ENCODE data around the gene PCDH12.

PCDH12 gene

DNA sequence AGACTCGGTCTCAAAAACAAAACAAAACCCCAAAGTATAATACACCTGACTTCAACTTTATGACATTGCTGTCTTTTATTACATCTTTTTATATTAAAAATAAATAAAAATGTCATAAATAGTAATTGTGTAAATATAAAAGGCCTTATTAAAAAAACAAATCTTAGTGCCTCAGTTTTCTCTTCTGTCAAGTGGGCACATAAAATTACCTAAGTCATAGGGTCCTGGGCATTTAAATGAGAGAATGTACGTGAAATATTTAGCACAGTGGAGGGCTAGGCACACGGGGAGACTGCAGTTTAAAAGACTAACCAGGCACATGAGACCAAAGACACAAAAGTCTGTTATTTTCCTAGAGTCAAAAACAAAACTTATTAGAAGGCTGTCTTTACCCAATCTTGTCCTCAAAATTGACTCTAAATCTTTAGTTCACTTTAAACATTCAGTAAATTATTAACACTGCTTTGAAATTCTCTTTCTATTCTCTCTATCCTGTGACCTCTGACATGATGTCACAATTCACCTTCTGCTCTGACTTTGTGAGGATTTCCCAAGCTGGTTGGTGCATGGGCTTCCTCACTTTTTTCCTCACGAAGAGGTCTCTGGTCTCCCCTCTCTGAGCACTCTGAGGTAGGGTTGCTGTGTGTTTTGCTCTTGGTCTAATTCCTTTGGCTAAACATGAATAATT is 8.4 kb upstream of the PCDH12 start:
- DNase-seq: no peak

DNA sequence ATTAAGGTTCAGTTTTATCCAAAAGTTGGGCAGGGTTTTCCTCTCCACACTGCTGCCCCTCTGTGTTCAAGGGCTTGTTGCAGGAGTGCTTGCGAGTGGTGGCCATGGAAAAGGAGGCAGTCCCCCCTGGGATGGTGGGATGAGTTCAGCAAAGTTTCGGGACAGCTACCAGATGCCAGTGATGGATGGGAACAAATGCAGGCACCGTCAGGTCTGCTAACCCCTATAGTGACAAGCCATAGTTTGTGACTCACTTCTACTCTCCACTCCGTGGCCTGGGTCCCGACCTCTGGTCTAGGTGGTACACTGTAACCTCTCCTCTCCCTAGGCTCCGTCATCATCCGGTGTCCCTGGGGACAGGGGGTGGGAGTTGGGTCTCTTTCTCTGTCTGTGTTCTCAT is 7.1 kb upstream of the PCDH12 start:
- DNase-seq: no peak

DNA sequence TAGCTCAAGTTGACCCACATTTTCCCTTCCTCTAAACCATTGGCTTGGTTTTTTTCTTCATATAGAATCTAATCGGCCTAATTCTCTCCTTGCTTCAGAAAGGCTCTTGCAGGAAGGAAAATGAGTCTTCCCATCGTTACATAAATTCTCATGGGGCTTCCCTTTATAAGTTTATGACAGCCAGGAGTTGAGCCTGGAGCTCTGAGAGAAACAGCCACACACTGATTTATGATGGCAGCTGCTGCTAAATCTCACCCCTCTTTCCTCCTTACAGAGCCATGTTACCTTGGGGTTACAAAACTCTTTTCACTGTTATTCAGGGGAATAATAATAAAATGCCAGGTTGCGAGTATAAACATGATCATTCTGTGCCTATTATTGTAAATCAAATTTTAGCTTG is 5.7 kb upstream of the PCDH12 start:
- no peak for DNase-seq

DNA sequence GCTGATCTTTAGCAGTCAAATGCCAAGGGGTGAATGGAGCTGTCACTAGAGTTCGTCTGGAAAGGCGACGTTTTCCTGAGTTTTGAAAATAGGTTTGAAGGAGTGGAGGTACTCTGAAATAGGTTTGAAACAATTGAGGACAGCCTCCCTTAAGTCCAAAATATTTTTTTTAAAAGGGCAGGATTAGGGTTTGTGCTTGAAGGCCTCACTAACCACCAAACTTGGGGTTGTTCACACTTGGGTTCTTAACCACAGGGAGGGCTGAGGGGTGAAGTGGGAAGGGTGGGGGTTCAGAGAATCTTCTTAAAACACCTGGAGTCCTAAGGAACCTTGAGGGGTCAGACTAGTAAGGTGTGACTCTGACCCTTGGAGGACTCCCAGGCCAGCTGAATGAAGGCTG is 3.5 kb upstream of the PCDH12 start:
- no peak for DNase-seq

DNA sequence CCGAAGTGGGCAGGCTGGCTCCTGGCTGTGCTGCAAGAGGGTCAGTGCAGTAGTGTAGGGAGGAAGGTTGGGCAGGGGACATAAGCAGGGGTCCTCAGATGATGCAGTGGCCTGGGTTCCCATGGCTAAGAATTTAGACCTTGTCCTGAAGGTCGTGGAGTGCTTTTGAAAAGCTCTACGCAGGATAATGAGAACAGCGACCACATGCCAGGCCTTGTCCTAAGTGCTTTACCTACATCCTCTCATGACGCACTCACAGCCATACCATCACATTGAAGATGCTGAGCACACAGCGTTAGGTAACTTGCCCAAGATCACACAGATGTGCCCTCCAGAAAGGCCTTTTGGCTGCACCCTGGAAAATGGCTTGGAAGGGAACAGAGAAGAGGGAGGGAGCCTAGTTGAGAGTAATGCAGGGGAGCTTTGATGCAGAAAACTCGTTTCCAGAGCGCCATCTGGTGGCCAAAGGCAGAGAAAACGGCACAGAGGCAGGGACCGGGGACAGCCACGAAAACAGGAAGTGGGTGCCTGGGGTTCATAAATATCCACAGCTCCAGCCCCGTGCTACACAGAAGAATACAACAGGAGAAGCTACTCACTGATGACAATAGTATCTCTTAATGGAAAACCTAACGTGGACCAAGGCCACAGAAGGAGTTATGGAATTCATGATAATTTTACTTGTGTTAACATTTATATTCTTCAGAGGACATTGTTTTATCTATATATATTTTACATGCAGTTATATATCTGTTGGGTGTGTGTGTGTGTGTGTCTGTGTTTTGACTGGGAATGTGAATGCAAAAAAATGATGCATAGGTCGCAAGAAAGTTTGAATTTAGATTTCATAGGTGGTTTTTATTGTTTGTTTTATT is 2.7 kb upstream of the PCDH12 start:
- DNase-seq: peak; percentile 95

DNA sequence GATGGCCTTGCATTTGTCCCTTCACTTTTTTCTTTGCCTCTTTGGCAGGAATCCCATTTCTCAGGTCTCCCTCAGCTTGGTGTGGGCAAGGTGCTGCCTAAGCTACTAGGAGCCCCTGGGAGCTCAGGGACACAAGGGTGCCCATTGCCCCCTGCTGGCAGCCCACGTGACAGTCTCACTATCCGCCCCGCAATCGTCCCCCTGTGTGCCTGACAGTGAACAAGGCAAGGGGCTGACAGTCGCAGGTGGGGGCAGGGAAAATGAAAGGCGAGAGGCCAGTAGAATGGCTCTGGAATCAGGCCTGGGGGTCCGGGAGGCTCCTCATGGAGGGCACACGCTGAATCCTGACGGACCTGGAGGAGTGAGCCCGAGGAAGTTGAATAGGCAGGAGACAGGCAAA is 2.0 kb upstream of the PCDH12 start:
- DNase-seq: peak; percentile 68

DNA sequence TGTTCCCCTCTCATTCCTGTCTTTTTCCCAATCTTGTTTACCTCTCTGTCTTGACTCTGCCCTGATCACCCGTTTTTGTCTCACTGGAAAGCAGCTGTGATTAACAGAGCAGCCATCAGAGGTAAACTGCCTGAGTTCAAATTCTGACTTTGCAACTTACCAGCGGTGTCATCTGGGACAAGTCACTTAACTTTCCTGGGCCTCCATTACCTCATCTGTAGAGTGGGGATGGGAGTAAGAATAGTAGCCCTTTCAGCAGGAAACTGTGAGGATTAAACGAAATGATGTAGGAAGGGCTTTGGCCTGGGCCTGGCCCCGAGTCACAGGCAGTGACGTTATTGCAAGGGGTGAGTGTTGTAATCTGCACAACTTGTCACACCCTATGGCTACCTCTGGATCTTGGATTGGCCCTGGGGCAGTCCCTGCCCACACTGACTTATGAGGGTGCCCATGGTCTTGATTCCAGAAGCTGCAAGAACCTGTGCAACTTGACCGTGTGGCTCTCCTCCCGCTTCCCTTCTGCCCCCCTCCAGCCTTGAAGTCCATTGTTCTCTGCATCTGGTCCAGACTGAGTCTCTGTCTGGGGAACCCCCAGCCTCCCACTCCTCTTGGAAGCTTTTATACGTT is 657 bp upstream of the PCDH12 start:
- DNase-seq: peak; percentile 54

DNA sequence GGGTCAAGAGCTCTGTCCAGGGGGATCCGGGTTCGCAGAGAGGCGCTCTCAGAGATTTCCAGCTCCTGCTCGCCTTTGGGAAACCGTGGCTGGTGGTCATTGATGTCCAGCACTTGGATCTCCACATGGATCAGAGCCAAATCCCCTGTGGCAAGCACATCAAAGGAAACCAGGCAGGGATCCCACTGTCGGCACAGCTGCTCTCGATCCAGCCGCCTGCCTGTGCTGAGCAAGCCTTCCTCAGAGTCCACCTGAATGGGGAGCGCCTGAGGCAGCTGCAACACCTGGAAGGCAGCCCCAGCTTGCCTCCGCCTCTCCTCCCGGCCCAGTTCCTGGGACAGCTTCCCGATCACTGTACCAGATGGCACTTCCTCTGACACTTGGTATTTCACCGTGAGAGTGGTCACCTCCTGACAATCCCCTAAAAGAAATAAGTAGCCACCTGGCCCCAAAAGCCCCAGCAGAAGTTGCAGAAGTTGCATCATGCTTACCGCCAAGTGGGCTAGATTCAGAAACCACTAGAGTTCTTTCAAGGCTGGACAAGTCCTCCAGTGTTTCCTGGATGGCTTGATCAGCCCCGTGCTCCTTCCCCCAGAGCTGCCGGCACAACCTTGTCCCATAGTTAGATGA is 520 bp downstream of the PCDH12 start:
- DNase-seq: peak; percentile 48

DNA sequence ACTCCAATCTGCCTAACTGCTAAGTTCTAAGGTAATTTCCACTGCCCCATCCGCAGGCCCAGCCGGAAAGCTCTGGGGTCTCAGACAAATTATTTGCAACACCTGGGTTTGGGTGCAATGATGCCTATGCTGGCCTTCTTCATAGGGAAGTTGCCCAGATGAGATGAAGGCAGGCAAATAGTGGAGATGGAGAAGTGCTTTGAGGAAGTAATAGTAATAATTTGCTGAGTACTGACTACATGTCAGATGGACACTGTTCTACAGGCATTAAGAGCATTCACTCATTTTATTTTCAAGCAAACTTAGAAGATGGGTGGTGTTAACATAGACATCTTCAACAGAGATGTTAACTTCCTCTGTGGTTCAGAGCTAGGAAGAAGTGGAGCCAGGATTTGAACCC is 3.8 kb downstream of the PCDH12 start:
- peak; percentile 23 for DNase-seq

DNA sequence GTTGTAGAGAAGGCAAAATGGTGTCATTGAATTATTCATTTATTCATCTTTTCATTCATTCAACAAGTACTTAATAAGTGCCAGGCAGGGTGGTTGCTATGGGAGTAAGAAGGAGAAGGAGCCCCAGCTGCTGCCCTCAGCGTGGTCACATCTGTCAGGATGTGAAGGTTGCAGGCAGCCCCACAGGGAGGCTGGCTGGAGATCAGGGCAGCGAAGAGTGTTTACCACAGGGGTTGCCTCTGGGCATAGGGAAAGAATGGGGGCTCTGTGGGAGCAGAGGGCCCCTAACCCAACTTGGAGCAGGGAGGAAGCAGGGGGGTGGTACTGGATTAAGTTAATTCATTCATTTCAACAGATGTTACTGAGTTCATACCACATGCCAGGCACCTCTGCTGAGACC is 6.0 kb downstream of the PCDH12 start:
- no peak for DNase-seq

DNA sequence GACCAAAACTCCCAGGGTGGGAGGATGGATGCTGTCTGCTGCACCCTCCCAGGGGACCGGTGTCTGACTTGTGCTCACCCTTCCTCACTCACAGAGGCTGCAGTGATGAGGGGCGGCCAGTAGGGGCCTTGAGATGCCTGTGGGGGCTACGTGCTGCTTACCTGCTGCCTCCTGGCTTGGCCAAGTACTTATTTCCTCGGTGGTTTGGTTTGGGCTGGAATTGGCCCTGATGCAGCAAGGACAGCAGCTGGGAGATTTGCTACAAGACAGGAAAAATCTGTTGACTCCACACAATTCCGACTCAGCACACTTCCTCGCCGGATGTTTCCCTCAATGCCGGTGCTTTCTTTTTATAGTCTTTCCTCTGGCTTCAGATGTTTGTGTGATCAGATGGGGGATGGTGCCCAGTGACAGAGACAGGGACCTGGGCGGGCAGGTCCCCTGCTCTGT is 6.6 kb downstream of the PCDH12 start:
- peak; percentile 71 for DNase-seq

DNA sequence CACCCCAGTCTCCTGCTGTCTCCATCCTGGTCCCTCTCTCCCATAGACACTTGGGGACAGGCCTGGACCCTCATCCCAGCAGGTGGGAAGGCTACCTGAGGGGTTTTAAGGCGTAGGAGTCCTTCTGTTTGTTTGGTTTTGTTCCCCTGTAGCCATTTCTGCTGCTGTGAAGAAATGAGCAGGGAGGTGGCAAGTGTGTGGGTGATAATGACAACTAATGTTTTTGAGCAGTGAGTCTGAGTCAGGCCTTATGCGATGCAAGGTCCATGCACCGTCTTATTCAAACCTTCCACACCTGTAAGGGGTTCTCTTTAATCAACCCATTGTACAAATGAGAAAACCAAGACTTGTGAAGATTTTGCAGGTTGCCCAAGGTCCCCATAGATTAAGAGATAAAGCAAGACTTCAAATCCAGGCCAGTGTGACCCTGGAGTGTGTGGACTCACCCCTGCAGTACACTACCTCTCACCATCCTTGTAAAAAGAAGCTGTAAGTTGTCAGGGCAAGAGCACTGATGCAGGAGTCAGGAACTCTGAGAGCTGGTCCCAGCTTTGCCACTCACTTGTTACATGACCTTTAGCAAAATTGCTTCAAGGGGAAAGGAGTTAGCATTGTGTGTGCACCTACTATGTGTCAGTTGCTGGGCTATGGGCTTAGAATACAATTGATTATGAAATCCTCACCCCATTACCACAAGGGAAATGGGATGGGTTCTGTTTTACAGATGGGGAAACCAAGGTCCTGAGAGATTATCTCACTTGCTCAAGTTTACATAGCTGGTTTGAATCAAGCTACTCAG is 7.6 kb downstream of the PCDH12 start:
- no peak for DNase-seq

DNA sequence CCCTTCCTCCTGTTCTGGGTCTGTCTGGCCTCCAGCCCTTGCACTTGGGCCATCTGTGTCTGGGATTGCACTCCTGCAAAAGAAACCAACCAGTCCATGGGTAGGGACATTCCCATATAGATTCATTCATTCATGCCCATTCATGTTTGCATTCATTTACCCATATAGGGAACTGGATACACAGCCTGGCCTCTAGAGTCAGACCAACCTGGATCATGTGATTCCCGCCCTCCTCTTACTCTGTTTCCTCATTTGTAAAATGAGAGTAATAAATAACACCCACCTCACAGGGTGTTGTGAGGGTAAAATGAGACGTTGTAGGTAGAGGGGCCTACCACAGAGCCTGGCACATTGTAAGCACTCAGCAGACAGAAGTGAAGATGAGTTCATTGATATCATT is 8.5 kb downstream of the PCDH12 start:
- DNase-seq: no peak

DNA sequence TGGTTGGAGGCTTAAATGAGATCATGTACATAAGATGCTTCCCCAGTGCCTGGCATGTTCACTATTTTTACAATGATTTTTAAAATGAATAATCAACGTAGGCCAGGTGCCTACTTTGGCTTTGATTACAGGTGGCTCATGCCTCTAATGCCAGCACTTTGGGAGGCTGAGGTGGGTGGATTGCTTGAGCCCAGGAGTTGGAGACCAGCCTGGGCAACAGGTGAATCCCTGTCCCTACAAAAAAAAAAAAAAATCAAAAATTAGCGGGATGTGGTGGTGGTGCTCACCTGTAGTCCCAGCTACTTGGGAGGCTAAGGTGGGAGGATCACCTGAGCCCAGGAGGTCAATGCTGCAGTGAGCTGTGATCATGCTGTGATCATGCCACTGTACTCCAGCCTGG is 9.2 kb downstream of the PCDH12 start:
- DNase-seq: no peak

DNA sequence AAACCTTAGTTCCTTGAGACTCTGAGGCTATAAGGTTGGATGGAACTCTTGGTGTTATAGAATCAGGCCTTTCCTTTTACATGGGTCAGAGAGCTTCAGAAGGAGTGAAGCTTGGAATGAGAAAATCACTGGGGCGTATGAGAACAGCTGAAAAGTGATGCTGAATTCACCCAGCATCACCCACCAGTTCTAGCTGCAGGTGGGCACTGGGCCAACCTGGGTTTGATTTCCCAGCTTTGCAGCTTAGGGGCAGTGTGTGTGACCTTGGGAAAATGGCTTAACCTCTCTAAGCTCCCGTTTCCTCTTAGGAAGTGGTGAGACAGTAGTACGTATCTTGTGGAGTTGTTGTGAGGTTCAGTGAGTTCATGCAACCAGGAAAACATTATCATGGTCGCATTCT is 10.7 kb downstream of the PCDH12 start:
- DNase-seq: no peak

DNA sequence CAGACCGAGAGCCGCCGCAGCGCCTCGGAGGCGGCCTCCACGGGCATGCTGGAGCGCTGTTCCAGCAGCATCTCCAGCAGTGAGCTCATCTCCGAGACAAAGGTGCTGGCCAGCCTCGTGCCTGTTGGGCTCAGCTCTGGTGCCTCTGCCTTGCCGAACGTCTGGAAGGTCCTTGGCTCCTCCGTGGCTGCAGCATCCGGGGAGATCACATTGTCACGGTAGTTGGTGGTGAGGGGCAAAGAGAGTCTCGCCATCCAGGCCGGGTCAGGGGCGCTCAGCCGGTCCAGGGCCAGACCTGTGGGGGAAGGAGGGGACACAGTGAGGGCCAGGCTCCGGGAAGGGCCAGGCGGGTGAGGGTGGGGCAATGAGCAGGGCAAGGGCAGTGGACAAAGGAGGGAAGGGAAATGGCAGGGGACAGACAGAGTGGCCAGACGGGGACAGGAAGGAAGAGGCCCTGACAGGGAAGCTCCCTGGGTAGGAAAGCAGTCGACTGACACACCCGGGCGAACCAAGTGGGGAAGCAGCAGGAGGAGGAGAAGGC is 12.4 kb downstream of the PCDH12 start:
- DNase-seq: no peak

DNA sequence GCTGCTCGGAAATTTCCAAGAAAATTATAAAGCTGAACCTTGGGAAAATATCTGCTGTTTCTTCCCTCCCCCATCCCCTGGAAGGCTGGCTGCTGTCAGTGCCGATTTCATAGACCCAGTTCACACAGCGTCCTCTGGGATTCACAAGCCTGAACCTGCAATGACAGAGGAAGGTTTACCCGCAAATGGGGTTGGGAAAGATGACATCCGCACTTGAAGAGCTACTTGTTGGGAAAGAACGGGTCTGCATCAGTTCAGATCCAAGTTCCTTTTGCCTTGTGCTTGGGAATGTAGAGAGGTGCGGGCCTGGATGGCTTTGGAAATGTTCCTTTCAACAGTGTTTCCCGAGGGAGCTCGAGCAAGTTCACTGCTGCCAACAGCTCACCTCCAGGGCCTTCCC is 13.9 kb downstream of the PCDH12 start:
- no peak for DNase-seq

DNA sequence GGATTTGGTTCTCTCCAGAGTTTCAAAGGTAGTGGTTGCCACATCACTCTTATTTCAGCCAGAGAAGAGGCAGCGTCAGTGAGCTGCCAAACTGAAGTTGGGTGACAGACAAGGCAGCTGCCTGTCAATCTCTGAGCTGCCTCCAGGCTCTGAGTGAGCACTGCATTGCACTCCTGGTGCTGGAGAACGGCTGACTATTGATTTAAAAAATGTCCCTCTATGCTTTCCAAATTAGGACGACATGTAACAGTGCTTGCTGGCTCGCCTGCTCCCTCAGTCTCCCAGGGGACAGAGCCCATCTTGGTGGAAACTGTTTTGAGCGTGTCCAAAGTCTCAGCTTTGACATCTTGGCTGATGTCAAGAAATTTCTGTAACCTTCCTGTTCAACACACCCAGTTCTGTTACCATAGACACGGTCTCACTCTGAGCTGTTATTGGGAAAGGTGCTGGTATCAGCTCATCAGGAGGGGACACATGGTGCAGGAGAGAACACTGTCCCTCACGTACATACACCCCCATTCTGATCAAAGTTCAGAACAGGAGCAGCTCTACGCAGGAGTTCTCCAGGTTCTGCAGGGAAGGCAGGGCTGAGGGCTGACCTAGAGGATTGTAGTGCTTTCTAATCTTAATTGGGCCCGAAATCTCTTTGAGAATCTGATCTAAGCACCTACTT is 15.7 kb downstream of the PCDH12 start:
- DNase-seq: no peak

DNA sequence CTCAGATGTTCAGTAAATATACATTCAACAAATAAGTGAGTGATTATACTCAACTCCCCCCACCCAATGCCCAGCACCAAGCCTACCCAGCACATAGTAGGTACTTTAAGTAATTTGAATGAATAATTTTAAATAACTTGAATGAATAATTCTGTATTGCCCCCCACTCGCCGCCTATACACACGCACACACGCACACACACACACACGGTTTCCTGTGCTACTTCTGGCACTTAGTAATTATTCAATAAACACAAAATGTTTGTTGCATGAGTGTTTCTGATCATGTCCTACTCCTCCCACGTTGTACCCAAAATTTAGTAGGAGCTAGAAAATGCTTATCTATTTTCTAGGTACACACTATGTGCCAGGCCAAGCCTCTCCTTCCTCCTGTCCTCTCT is 16.2 kb downstream of the PCDH12 start:
- no peak for DNase-seq

DNA sequence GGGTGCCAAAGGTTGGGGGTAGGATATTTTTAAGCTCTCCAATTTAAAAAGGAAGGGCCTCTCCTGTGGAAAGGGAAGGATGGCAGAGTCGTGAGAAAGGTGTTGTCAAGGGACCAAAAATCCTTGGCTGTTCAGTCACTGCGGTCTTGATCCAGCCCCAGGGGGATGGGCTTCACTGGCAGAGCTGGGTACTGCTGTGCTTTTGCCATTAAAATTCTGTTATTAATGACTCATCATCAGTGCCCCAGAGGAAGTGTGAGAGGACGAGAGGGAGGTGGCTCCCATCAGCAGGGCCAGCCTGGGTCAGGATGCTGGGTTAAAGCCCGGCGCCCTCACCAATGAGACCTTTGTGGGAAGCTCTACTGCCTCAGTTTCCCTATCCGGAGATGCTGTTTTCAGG is 16.7 kb downstream of the PCDH12 start:
- DNase-seq: no peak

DNA sequence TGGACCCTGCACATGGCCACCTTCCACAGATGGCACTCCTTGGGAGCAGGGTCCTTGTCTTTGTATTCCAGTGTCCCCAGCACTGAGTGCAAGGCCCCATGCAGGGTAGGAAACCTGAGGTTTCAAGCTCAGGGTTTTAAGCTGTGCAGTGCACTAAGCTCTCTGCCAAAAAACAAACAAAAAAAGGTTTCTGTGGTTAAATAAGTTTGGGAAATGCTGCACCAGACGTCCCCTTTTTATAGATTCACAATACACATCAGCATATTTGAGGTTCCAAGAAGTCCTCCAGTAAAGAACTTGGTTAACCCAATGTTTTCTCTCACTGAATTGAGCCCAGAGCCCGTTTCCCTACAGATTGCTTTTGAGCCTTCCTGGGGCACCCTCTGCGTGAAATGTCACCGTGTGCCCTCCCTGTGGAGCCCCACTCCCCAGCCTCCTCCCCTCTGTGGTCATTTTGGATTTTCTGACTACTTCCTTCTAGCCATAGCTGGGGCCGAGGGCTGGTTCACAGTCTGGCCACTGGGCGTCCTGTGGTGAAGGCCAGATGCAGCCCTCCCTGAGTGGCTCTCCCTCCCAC is 17.2 kb downstream of the PCDH12 start:
- DNase-seq: no peak

Measured in activated CD8-positive, alpha-beta memory T cell treated with anti-CD3 and anti-CD28 coated beads, Interleukin-2, amount 50 U/mL, for 48 hours (primary cell).